GM18909 (cell line): ENCODE results near the gene PVRIG.
"Not testable (repeated sequence)": the region's sequence is repeated elsewhere in the genome, so short reads cannot be mapped to it uniquely, and the experiment has no call there.

Experiments
- ATAC-seq: cut with Tn5 transposase; IDR thresholded peaks from one replicate; pipeline ENCODE4 v1.9.1; 2021; ENCODE audit warnings: mild to moderate bottlenecking; ENCODE audit not compliant: unreplicated experiment, poor library complexity

The PVRIG gene

DNA sequence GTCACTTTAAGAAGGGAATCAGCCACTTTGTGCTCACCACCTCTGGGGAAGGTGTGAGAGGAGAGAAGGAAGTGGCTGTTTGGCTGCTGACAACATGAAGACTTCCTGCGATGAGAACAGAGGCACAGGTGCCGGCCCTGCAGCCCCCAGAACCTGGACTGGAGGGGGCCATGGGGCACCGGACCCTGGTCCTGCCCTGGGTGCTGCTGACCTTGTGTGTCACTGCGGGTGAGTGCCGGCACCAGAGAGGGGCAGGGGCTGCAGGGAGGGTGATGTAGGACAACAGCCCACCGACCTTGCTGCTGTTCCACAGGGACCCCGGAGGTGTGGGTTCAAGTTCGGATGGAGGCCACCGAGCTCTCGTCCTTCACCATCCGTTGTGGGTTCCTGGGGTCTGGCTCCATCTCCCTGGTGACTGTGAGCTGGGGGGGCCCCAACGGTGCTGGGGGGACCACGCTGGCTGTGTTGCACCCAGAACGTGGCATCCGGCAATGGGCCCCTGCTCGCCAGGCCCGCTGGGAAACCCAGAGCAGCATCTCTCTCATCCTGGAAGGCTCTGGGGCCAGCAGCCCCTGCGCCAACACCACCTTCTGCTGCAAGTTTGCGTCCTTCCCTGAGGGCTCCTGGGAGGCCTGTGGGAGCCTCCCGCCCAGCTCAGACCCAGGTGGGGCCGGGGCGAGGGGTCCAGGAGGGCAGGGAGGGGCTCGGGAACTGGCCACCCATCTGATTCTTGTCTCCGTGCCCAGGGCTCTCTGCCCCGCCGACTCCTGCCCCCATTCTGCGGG lies at the start of gene PVRIG:
Gene PVRIG, plus strand, starts transcription at position 149 of the 785 bp plus-strand sequence. Its CDS starts 22 bp downstream, at position 171.
- not testable (repeated sequence) for ATAC-seq

DNA sequence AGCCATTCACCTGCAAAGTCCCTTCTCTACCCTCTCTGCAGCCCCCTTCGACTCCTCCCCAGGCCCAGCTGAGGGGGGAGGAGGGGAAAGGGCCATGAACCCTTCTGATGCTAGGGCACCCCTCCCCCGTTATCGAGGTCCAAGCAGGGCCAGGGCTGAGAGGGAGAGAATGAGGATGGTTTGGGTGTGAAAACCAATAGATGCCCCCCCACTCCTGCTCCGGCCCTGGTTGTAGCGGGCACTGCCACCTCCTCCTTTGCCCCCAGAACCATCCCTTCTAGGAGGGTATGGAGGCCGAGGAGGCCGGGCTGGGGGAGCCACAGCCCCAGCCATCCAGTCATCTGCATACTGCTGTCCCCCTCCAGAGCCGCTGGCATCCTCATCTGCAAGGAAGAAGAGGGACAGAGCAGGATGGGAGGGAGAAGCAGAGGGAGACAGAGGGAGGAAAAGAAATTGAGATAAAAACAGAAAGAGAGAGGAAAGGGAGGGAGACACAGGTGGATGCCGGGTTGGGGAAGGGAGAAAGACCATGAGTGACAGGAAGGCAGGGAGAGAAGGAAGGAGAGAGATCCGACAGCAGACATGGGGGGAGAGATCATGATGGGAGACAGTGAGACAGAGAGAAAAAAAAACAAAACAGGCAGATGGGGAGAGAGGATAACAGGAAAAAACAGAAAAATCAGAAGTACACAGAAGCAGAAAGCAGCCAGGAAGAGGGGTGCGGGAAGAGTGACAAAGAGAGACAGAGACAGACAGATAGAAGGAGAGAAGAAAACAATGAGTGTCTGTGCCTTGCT lies 49.5 kb upstream of the PVRIG start:
- ATAC-seq, result no peak

DNA sequence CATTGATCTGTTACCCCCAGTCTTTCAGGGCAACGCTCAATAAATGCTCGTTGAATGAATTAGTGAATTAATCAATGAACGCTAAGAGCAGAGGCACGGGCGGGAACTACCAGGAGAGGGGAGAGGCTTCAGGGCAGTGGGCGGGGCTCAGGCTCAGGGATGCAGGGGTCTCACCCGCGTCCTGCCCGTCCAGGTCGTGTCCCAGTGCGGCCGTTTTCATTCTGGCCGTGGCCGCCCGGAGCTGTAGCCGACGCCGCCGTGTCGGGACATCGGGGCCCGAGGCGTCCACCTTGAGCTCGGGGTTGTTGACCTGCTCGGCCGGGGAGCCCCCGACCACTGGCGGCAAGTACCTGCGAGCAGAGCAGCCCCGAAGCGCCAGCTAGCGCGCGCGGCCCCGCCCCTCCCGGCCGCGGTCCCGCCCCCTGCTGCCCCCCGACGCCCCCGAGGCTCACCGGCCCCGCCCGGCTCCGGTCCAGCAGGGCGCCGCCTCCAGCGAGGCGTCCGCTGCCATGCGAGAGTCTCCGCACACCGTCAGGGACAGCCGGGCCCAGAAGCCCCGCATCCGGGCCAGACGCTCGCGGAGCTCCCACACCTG lies 48.6 kb upstream of the PVRIG start:
- ATAC-seq, result no peak

DNA sequence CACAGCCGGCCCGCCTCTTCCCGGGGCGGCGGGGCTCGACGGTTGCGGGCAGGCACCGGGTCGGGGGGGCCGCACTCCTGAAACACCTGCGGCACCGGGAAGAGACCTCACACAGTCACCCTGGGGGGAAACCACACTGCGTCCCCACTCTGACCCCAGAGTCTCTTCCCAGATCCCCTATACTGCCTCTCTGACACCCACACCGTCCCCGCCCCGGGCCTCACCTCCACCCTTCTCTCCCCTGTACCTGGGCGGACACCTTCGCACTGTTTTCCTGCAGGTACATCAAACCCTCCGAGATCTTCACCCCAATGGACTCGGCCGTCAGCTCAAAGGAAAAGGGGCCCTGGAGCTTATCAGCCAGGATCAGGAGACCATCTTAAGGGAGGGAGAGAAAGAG lies 47.9 kb upstream of the PVRIG start:
- ATAC-seq, result no peak

DNA sequence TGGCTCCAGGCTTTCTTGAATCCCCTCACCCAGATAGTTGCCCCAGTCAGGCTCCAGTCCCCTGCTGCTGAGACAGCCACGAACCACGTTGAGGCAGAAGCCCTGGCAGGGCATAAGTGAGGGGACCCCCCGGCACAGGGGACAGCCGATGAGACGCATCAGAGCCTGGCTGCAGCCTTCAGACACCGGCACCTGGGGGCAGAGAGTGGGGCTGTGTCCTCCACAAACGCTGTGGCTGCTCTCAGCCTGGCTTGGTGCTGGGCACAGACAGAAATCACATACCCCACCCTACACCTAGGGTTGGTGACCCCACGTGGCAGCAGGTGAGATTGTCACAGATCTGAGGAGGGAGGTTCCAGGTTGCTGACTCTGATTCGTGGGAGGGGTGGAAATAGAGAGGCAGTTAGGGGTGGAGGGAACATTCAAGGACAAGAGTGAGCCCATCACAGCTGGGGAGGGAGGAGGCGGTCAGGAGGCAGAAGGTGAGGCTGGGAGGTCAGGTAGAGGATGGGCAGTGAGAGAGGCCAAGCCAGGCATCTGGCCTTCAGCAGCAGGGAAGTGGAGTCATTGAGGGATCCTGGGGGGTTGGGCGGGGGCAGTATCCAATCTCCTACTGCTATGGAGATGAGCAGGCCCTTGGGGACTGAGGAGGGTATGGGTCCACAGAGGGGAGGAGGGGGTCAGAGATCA lies 45.8 kb upstream of the PVRIG start:
- ATAC-seq, result no peak

DNA sequence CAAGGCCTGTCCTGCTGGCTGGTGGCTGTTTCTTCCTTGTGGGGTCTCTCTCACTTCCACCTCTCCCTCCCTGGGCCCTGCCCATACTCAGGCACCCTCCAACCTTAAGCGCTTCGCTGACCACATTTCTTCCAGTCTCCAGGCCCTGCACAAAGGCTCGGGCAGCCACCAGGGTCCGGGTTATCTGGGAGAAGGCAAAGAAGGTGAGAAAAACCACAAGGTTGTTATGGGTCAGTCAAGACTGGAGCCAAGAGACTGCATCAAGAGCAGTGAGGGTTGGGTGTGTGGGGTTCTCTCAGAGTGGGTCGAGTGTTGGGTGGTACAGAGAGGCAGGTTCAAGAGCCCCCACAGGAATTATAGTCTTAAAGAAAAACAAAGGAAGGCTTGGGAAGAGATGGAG lies 45.2 kb upstream of the PVRIG start:
- no peak for ATAC-seq

DNA sequence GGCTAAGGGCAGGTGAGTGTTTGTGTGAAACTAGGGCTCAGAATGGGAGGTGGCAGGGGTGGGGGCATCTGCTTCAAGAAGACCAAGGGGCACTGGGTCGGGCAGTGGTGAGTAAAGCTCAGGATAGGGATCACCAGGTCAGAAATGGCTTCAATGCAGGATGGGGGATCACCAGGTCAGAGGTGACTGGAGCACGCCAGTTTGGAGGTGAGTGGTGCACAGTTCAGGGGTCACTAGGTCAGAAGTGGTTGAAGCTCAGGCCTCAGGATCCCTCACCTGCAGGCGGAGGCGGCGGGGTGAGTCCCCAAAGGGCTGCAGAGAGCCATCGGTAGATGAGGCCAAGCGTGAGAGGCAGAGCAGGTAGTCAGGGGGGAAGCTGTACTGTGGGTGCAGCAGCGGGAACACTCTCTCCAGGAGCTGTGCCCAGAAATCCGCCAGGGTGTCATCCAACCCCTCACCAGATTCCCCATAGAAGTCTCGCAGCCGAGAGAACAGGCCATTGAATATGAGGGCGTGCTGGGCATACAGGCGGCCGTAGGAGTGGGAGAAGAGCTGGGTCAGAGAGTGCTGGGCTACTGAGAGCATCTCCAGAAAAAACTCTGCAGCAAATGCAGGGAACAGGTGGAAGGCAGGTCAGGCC lies 44.3 kb upstream of the PVRIG start:
- no peak for ATAC-seq

DNA sequence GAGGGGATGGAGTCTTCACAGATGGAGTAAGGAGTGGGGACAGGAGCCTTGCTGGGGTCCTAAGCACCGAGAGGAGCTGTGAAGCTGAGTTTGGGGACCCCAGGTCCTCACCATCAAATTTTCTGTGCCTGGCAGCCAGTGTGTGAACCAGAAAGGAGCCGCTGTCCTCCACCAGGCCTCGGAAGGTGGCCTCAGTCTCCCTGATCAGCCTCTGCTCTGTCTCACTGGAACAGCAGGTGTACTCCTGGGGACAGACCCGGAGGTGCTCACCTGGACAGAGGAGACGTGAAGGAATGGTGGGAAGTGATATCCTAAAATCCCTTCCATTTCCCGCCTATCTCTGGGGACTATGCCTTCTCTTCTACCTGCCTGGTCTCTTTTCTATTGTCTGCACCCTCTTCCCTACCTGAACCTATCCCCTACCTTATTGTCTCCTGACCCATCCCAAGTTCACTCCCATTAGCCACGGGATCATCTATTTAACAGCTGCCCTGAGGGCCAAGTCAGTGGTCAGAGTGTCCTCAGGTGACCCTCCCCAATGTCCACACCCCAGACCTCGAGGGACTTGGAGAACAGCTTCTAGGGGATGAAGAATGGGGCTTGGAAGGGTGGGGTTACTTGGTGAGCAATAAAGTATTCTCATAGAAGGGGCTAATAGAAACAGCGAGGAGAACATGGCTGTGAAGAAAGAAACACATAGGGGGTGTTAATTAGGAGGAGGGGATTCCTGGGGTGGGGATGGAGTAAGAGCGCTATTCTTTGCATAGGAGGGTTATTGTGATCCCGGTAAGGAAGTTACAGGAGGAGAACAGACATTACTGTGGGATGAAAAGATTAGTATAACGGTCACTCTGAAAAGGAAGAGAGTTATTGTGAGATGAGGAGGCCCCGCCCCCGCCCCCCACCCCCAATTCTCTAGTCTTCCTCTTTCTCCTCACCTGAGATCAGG lies 43.4 kb upstream of the PVRIG start:
- no peak for ATAC-seq

DNA sequence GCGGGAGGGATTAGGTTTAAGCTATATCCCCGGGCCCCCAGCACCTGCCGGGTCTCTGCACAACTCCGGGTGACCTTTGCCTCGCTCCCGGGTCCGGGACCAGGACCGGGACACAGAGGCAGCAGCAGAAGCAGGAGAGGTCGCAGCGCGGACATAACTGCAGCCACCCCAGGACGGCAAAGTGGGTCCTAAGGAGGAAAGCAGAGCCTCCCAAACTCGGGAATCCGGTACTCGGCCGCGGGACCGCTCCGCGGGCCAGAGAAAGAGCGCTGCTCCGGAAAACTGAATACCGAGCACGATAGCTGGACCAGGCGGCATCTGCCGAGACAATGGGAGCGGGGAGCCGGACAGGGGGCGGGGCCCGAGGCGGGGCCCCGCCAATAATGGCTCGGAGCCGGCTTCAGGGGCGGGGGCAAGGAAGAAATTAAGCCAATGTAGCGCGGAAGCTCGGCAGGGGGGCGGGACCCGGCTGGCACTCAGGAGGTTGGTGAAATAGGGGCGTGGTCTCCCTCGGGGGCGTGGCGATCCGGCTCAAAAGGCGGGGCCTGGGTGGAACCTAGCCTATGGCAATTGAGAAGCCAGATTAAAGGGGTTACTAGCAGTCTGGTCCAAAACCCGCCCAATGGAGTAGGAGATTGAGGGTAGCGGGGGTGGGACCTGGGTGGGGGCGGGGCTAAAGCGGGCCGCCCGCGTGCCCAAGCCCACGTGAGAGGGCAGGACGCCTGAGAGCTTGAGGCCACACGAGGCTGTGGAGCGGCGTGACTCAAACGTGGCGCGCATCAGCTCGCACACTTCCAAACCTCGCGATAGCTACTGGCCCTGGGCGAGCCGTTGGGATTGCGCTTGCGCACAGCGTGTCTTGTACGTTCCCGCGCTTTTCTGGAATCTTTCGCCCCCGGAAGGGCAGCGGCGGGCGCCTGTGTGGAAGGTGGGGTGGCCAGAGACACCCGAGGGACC lies 42.4 kb upstream of the PVRIG start, which contains the start of the genes GPC2 and STAG3:
Gene GPC2, minus strand, starts transcription at position 337 of the 957 bp plus-strand sequence. Its CDS starts 182 bp downstream, at position 155.
Gene STAG3, plus strand, starts transcription at position 874 of the 957 bp plus-strand sequence. CDS start 2,639 bp downstream, outside the sequence.
- peak; percentile 86 for ATAC-seq

DNA sequence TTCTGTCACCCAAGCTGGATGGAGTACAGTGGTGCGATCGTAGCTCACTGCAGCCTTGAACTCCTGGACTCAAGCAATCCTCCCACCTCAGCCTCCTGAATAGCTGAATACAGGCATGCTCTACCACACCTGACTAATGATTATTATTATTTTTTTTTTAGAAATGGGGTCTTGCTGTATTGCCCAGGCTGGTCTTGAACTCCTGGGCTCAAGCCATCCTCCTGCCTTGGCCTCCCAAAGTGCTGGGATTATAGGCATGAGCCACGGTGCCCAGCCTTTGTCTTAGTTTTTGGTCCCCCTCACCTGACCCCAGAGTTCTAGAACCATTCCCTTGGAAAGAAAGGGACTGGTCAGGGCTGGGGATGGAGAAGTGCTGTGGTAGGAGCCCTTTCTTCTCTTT lies 39.7 kb upstream of the PVRIG start:
- ATAC-seq, result not testable (repeated sequence)

DNA sequence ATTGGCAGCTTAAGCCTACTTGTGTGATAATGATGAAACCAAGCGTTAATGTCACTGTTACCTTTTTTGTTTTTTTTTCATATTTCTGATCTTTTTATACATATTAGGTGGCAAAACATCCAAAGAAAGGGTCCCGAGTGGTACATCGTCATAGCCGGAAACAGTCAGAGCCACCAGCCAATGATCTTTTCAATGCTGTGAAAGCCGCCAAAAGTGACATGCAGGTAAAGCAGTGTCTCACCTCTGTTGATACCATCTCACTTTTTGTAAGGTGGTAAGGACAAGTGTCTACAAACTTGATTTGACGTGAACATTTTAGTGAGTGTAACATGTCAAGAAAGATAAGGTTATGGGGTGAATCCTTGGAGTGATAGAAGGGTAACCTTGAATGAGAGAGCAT lies 37.1 kb upstream of the PVRIG start:
- ATAC-seq, result not testable (repeated sequence)

DNA sequence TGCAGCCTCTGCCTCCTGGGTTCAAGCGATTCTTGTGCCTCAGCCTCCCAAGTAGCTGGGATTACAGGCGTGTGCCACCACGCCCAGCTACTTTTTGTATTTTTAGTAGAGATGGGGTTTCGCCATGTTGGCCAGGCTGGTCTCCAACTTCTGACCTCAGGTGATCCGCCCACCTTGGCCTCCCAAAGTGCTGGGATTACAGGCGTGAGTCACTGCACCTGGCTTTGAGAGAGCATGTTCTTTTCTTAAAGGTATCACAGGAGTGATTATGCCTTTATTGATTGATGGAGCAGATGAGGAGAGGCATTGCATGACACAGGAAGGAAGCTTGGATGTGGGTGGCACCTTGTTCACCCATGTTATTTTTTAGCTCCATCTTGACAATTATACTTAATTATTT lies 36.7 kb upstream of the PVRIG start:
- ATAC-seq, result not testable (repeated sequence)

DNA sequence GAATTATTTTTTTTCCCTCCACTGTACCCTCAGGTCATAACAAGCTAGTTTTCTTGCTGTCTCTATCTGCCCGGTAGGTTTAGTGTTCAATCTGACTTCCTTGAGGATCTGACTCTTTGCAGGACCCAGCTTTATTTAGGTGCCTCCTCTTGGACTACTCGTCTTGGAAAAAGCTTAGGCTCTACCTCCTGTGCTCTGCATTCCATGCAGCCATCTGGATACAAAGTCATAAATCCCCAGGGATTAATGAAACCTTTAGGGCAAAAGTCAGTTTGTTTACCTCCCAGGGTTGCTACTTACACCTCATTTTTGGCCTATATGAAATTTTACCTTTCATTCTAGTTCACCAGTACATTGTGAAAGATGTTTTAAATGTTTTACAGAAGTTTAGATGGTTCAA lies 34.0 kb upstream of the PVRIG start:
- no peak for ATAC-seq

DNA sequence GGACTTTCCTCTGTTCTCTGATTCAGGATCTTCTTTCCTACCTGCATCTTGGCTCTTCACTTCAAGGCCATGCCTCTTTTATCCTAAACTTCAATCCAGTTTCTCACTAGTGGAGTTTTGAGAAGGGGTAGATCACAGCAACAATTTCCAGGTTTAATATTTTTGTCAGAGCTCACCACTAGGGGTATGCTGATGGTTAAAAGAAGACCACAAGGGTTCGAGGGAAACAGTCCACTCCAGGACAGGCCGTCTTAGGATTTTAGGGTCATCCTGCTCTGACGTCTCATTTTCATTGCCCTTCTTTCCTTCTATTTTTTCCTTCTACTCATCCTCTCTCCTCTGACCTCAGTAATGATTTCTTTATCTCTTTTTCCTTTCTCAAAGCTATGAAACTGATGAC lies 30.7 kb upstream of the PVRIG start:
- no peak for ATAC-seq

DNA sequence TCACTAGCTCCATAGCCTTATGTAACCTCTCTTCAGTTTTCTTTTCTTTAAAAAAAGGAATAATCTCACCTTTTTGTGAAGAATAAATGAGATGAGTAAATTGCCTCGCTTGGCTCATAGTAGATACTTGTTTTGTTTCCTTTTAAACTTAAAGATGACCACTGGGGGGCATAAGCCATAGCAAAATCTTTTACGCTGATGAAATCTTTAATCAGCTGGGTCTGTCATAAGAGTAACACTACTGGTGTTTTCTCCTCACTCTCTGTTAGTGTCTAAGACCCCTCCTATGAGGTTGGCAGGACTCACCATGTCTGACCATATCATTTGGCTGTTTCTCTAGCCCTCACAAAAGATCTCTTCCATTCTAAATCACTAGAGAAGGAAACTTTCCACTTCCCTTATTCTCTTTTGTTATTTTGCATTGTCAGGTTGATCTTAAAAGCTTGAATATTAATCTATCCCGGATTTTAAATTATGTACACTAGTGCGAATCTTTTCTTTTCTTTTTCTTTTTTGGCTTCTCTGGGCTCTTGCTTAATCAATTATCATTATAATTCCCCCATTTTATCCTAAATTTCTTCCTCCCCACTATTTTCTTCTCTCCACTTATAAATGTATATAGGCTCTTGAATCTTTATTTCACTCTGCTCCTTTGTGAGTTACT lies 29.6 kb upstream of the PVRIG start:
- no peak for ATAC-seq

DNA sequence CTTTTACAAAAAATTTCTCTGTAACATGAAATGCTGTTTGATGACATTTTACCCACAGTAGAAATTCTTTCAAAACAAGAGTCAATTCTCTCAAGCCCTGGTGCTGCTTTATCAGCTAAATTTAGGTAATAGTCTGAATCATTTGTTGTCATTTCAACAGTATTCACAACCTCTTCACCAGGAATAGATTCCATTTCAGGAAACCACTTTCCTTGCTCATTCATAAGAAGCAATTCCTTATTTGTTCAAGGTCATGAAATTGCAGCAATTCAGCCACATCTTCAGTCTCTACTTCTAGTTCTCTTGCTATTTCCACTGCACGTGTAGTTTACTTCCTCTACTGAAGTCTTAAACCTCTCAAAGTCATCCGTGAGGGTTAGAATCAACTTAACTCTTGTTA lies 28.0 kb upstream of the PVRIG start:
- ATAC-seq, result no peak

DNA sequence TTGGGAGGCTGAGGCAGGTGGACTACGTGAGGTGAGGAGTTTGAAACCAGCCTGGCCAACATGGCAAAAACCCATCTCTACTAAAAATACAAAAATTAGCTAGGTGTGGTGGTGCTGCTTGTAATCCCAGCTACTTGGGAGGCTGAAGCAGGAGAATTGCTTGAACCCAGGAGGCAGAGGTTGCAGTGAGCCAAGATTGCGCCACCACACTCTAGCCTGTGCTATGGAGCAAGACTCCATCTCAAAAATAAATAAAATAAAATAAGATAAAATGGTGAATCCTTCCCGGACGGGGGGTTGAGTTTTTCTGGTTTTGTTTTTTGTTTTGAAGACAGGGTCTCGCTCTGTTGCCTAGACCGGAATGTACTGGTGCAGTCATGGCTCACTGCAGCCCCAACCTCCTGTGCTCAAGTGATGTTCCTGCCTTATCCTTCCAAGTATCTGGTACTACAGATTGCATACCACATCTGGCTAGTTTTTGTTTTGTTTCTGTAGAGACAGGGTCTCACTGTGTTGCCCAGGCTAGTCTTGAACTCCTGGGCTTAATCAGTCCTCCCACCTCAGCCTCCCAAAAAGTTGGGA lies 27.4 kb upstream of the PVRIG start:
- not testable (repeated sequence) for ATAC-seq
